Sciatic nerve (tissue), 2 donors: ENCODE results near the gene TMEM14C. TPM values are rescaled to one million over a fixed set of nuclear protein-coding genes. Genes with fewer than 3 reads are reported as not detected.

Source experiments
- ATAC-seq: fragments of 200-7000 bp; cut with Tn5 transposase; one replicate; pipeline ENCODE4 v1.9.1; 2020; ENCODE audit warnings: mild to moderate bottlenecking, moderate library complexity
- DNase-seq: peaks from one replicate; pipeline ENCODE4 v3.0.0-alpha.2; 2020; ENCODE audit warnings: low spot score
- intact Hi-C: fragments of 100-400 bp; cut with DNase I; formaldehyde crosslinking; loops from one replicate; pipeline ENCODE4 v1.14.2; 2022
- total RNA-seq: library from RNA; stranded (reverse); fragmentation: NEBNext Ultra II Directional; extraction: Animal tissue kit (Norgen Biotek cat#: 25700); gene quantifications from one replicate; pipeline ENCODE4 v1.2.1, GENCODE V29; 2021
- donor health status: DM: no; HTN: no; CAD: no.
- donor health status: DM: no; HTN: no; CAD: no.

The TMEM14C gene
- 79.5 TPM for total RNA-seq

DNA sequence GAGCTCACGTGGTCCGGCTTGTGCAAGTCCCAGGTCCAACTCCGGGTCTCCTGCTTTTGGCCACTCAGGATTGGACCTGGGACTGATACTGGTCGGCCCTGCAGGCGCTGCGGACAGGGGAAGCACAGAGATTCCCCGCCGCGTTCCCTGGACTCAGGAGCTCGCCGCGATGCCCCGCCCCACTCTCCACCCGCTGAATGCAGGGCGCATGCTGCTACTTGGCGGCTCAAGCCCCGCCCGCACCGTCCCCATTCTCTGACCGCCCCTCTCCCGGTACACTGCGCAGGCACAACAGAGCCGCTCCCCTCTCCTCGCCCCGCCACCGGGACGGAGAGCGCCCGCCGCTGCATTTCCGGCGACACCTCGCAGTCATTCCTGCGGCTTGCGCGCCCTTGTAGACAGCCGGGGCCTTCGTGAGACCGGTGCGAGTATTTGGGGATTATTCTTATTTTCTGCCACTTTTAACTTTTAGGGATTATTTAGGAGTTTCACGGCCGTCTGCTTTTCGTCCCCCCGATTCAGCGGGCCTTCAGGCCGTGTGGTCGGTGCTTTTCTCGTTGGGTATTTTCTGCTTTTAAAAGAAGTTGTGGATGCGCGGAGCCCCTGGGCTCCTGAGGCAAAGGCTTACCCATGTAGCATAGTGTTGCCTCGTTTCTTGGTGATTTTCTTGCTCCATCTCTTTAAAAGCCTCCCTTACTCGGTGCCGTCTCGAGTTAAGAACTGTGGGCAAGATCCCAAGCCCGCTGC lies at the start of gene TMEM14C:
Gene TMEM14C (plus strand): TSS at position 251 of the 747 bp plus-strand sequence. CDS start 1,544 bp downstream, outside the sequence.
- ATAC-seq (peak; percentile 99), DNase-seq (peak; percentile 99)
- intact Hi-C loops: no loop called here

DNA sequence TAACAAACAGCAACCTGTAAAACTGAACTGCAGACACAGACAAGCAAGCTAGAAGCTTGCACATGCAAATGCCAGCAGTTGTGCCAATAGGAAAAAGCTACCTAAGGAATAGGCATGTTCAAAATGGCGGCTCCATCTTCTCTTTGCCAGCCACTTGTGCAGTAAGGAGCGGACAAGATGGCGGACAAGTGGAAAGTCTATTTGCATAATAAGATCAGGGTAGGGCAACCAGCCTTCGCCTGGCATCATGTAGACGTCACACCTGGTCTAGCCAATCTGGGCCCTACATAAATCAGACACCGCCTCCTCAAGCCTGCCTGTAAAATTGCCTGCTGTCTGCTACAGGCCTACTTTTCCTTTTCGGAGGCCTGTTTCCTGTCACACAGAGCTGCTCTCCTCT lies 46.5 kb upstream of the TMEM14C start:
- no peak for ATAC-seq
- intact Hi-C loops: no loop called here

DNA sequence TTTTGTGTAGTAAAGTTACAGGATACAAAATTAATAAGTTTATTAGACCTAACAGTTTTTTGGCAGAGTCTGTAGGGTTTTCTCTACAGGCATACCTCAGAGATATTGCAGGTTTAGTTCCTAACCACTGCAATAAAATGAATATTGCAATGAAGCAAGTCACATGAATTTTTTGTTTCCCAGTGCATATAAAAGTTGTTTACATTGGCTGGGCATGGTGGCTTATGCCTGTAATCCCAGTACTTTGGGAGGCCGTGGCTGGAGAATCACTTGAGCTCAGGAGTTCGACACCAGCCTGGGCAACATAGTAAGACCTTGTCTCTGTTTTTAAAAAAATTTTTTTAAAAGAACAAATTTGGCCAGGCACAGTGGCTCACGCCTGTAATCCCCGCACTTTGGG lies 44.4 kb upstream of the TMEM14C start:
- DNase-seq (no peak), ATAC-seq (no peak)
- intact Hi-C loops: no loop called here

More for the DNA sequence above, 46.5 kb upstream of the TMEM14C start:
- no peak for DNase-seq

- DNase-seq (no peak), ATAC-seq (no peak)
- intact Hi-C loops: no loop called here
Observed at GRCh38 chr6:10681795-10682194, 41.1 kb upstream of the TMEM14C start.

DNA sequence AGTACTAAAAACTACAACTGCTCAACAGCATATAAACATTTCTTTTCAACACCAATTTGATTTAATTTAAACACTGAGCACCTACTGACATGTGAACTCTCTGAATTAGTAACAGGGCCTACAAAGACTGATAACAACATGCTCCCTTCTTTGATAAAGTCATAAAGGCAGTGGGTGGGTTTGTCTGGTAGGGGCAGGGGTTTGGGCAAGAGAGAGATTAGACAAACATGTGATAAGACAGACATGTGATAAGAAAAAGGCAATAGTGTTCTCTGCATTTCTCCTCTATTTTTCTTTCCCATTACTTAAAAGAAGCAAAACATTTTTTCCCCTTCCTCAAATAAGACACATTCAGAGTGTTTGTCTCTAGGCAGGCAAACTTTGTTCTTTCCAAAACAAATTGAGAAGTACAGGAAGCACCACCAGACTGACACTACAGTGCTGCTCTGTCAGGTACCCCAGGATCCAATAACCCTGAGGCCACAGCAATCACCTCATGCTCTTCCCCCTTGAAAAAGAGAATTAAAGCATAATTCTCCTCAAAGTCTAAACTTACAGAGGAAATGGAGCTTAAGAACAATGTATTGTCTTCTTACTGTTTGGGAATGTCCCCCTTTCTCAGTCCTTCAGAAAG lies 40.4 kb upstream of the TMEM14C start:
- intact Hi-C loops: no loop called here
- no peak for DNase-seq
- ATAC-seq: no peak

GRCh38 chr6:10684618-10685017 lies 38.3 kb upstream of the TMEM14C start:
- intact Hi-C loops: no loop called here
- ATAC-seq (no peak), DNase-seq (no peak)

DNA sequence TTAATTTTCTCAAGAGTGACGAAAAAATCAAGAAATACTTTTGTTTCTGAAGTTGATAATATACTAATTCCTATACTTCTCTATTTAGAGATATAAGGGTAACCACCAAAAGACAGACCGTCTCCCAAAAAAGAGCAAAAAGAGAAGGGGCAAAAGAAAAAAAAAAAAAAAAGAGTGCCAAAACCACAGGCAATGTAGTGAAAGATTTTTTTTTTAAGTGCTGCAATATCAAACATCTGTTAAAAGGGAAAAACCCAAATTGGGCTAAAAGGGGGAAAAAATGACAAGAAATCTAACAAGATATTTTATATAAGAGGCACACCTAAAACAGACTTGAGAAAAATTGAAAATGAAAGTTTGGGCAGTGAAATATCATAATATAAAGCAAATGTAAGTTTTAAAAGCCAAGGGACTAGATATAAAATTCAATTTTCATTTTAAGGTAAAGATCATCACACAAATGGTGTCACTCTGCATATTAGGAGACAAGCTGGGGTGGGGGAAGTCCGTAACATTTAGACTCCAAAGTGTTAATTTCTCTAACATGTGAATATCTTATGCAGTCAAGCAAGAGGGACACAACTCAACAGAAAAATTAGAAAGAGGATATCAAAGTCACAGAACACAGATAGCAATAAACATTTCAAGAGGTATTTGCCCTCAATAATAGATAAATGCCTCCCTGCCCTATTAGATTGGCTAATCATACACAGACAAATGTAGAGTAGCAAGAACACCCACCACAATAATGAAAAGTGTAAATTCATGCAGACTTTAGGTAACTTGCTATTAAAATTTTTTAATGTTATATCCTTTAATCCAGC lies 37.6 kb upstream of the TMEM14C start:
- ATAC-seq (no peak), DNase-seq (no peak)
- intact Hi-C loops: no loop called here

DNA sequence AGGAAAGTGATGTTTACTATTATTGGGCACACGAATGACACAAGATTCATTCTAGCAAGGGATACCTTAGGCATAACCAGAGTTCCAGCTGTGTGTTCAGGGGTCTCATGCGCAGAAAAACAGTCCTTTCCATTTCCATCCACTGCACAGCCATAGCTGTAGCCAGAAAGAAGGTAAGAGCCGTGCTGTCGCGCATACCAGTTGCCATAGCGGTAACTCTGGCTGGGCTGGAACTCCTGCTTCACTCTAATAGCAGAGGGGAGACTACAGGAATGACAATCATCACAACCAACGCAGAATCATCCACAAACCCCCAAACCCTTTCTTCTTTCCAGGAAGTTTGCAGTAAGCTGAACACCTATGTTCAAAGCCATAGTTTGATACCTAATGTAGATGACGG lies 36.0 kb upstream of the TMEM14C start:
- ATAC-seq (no peak), DNase-seq (no peak)
- intact Hi-C loops: no loop called here

DNA sequence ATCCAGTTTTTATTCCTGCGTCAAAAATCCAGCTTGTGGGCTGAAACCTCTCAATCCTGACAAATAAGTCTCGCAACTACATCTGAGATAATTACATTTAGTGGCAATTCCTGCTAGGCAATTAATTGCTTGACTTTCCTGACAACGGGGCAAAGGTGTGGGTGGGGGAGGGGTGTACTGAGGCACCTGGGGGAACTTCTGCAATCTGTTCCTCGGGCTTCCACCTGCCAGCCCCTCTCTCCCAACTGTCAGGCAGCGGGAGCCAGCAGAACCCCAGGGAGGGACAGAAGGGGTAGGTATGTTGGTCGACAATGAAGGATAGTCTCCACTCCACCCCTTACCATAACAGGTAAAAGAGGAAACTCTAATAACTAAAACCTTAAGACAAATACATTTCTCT lies 35.3 kb upstream of the TMEM14C start:
- ATAC-seq (no peak), DNase-seq (no peak)
- intact Hi-C loops: no loop called here

DNA sequence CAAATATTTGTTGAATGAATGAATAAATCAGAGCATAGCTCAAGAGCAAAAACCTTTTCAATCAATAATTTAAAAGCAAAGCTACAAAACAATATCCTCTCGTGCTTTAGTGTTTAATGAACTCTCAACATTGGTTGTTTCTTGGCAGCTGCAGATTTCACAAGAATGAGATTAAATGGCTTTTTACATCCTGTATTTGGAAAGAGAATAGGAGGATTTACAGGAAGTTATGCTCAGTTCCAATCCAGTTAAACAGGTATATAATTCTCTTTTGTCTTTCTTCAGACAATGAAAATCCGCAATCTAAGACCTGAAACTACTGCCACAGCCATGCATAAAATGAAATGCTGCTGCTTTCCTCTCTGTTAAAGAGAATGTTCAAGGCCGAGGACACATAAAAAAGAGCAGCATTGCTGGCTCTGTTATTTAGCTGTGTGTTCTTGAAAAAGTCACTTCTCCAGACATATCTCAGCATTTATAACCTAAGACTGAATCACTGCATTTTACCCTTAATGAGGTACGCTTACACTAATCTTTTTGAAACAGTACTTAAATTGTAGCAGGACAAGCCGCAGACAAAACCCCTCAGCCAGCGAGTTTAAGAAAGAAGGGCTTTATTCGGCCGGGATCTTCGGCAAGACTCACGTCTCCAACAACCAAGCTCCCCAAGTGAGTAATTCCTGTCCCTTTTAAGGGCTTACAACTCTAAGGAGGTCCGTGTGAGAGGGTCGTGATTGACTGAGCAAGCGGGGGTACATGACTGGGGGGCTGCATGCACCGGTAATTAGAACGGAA lies 32.0 kb upstream of the TMEM14C start:
- no peak for ATAC-seq
- intact Hi-C loops: loop anchor here (10.0 kb wide), 1 partner anchor 54 kb away; the partner anchor contains the start of gene TMEM14B
- no peak for DNase-seq

- ATAC-seq (no peak), DNase-seq (no peak)
- intact Hi-C loops: loop anchor here (10.0 kb wide), 1 partner anchor 52 kb away; the partner anchor contains the start of gene TMEM14B
Observed at GRCh38 chr6:10692965-10693538, 29.8 kb upstream of the TMEM14C start.

GRCh38 chr6:10694302-10695085 lies 28.4 kb upstream of the TMEM14C start, which contains the start of the genes C6orf52 and PAK1IP1:
Gene C6orf52, minus strand, starts transcription at chr6:10694616. Its CDS starts 7,066 bp downstream, at chr6:10687550.
Gene PAK1IP1, plus strand, starts transcription at chr6:10694972. Its CDS starts 14 bp downstream, at chr6:10694986.
- intact Hi-C loops: loop anchor here (10.0 kb wide), 1 partner anchor 50 kb away; the partner anchor contains the start of gene TMEM14B
- DNase-seq (peak; percentile 94), ATAC-seq (peak; percentile 100)

- intact Hi-C loops: loop anchor here (10.0 kb wide), 1 partner anchor 50 kb away; the partner anchor contains the start of gene TMEM14B
- ATAC-seq: no peak
- no peak for DNase-seq
Observed at GRCh38 chr6:10695086-10695657, 27.7 kb upstream of the TMEM14C start.

DNA sequence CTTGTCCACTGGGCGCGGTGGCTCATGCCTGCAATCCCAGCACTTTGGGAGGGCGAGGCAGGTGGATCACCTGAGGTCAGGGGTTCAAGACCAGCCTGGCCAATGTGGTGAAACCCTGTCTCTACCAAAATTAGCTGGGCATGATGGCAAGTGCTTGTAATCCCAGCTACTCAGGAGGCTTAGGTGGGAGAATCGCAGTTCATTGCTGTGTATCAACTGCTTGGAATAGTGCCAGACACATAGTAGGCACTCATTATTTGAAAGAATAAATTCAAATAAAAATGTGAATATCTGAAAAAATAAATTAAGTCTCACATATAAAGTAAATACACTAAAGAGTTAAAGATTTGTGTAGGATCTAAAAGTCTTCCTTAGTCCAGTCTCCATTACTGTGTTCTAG lies 26.2 kb upstream of the TMEM14C start:
- intact Hi-C loops: loop anchor here (10.0 kb wide), 1 partner anchor 48 kb away; the partner anchor contains the start of gene TMEM14B
- DNase-seq: no peak
- ATAC-seq: no peak

DNA sequence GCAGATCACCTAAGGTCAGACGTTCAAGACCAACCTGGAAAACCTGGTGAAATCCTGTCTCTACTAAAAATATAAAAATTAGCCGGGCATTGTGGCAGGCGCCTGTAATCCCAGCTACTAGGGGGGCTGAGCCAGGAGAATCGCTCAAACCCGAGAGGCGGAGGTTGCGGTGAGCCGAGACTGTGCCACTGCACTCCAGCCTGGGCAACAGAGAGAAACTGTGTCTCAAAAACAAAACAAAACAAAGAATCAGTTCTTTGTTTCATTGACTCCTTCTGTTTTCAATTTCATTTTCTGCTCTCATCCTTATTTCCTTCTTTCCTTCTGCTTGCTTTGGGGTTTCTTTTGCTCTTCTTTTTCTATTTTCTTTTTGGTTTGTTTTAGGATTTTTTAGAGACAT lies 8.9 kb upstream of the TMEM14C start:
- DNase-seq: no peak
- ATAC-seq: no peak
- intact Hi-C loops: no loop called here

GRCh38 chr6:10719296-10719963 lies 3.4 kb upstream of the TMEM14C start:
- DNase-seq (no peak), ATAC-seq (no peak)
- intact Hi-C loops: no loop called here

GRCh38 chr6:10719964-10720264 lies 3.0 kb upstream of the TMEM14C start:
- intact Hi-C loops: no loop called here
- peak; percentile 67 for DNase-seq
- no peak for ATAC-seq
